Measurements from ENCODE around the gene STK32C.

The STK32C gene

GRCh38 chr10:132206806-132207535 lies 100.8 kb downstream of the STK32C start:
- H3K4me3 ChIP-seq (ENCODE audit: low read depth, low read length): no peak overlapping the region
- DNase-seq (ENCODE audit: low read depth): no peak
- TF ChIP-seq, protein P1, sequence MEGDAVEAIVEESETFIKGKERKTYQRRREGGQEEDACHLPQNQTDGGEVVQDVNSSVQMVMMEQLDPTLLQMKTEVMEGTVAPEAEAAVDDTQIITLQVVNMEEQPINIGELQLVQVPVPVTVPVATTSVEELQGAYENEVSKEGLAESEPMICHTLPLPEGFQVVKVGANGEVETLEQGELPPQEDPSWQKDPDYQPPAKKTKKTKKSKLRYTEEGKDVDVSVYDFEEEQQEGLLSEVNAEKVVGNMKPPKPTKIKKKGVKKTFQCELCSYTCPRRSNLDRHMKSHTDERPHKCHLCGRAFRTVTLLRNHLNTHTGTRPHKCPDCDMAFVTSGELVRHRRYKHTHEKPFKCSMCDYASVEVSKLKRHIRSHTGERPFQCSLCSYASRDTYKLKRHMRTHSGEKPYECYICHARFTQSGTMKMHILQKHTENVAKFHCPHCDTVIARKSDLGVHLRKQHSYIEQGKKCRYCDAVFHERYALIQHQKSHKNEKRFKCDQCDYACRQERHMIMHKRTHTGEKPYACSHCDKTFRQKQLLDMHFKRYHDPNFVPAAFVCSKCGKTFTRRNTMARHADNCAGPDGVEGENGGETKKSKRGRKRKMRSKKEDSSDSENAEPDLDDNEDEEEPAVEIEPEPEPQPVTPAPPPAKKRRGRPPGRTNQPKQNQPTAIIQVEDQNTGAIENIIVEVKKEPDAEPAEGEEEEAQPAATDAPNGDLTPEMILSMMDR (IDR thresholded peaks at IDR 0.05; ENCODE audit: insufficient read depth, low read depth, low read length, missing control alignments): no peak

DNA sequence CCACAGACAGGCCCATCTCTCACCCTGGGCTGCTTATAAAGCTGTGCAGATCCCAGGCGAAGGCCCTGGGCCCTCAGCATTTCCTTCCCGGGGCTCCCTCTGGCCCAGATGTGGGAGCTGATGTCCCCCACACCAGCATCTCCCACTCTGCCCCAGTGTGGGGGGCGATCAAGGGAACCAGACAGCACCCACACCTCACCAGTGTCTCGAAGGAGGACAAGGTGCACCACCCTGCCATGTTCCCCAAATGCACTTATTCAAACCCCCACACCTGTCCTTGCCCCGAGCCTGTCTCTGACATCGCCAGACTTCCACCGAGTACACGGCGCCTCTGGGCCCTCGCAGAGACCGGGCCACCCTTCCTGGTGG lies 101.4 kb downstream of the STK32C start:
- H3K4me3 ChIP-seq (ENCODE audit: low read depth, low read length): no peak overlapping the region
- no peak for DNase-seq (ENCODE audit: low read depth)
- TF ChIP-seq, protein P1 (IDR thresholded peaks at IDR 0.05; ENCODE audit: insufficient read depth, low read depth, low read length, missing control alignments): no peak

GRCh38 chr10:132205650-132206376 lies 101.9 kb downstream of the STK32C start:
- TF ChIP-seq, protein P1 (IDR thresholded peaks at IDR 0.05; ENCODE audit: insufficient read depth, low read depth, low read length, missing control alignments): no peak
- no peak overlapping the region for H3K4me3 ChIP-seq (ENCODE audit: low read depth, low read length)
- DNase-seq (ENCODE audit: low read depth): no peak

DNA sequence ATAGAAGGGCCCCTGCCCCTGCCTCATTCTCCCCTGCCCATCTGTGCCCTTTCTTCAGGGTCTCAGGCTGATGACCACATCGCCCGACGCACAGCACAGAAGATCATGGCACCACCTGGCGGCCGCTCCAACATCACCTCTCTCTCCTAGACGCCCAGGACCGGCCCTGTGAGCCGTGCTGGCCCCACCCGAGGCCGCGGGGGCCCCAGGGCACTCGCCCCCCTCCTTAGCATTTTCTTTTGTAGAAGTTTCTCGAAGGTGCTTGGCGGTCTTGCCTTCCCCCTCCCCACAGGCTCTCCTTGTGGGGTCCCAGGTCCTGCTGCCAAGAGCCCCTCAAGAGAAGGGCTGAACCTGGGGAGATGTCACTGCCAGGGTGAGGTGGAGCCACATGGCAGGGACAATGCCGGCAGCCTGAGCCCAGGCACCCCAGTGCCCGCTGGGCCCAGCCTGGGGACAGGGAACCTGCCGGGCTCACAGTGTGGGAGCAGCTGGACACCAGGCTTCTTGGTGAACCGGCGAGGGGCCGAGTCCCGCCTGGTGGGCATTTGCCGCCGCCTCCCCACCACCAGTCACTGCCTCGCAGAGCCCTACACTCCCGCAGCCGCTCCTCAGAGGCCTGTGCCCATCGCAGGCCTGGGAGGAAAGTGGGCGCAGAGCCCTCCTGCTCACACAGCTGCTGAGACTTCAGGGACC lies 102.8 kb downstream of the STK32C start:
- DNase-seq (ENCODE audit: low read depth): no peak
- H3K4me3 ChIP-seq (ENCODE audit: low read depth, low read length): no peak overlapping the region
- TF ChIP-seq, protein P1 (IDR thresholded peaks at IDR 0.05; ENCODE audit: insufficient read depth, low read depth, low read length, missing control alignments): no peak

- no peak for DNase-seq (ENCODE audit: low read depth)
- no peak overlapping the region for H3K4me3 ChIP-seq (ENCODE audit: low read depth, low read length)
- TF ChIP-seq, protein P1 (IDR thresholded peaks at IDR 0.05; ENCODE audit: insufficient read depth, low read depth, low read length, missing control alignments): no peak
Observed at GRCh38 chr10:132204078-132204780, 103.5 kb downstream of the STK32C start.

GRCh38 chr10:132203256-132204077 lies 104.3 kb downstream of the STK32C start:
- H3K4me3 ChIP-seq (ENCODE audit: low read depth, low read length): no peak overlapping the region
- no peak for DNase-seq (ENCODE audit: low read depth)
- TF ChIP-seq, protein P1 (IDR thresholded peaks at IDR 0.05; ENCODE audit: insufficient read depth, low read depth, low read length, missing control alignments): no peak

Data from GM12865 (cell line).